Neural progenitor cell (in vitro differentiated cells): Measurements from ENCODE around the gene RER1.

Source experiments
- CTCF ChIP-seq: fragments of 200-600 bp; sonication (generic); IDR thresholded peaks from 2 replicates; pipeline ENCODE4 v1.5.1; 2017; ENCODE audit warnings: antibody characterized with exemption, mild to moderate bottlenecking
- EZH2 ChIP-seq: fragments of 200-600 bp; sonication (generic); IDR thresholded peaks from 2 replicates; pipeline ENCODE4 v1.6.1; 2017; ENCODE audit warnings: antibody characterized with exemption, mild to moderate bottlenecking, moderate library complexity
- EZH2phosphoT487 ChIP-seq: fragments of 200-600 bp; sonication (generic); IDR thresholded peaks from 2 replicates; pipeline ENCODE4 v1.6.1; 2017; ENCODE audit warnings: antibody characterized with exemption

GRCh38 chr1:2377751-2378440 lies 13.7 kb upstream of the RER1 start:
- TF ChIP-seq EZH2, result no peak
- TF ChIP-seq CTCF, result no peak
- no peak for TF ChIP-seq EZH2phosphoT487
